ENCODE results near the gene M1AP.

Gene M1AP

DNA sequence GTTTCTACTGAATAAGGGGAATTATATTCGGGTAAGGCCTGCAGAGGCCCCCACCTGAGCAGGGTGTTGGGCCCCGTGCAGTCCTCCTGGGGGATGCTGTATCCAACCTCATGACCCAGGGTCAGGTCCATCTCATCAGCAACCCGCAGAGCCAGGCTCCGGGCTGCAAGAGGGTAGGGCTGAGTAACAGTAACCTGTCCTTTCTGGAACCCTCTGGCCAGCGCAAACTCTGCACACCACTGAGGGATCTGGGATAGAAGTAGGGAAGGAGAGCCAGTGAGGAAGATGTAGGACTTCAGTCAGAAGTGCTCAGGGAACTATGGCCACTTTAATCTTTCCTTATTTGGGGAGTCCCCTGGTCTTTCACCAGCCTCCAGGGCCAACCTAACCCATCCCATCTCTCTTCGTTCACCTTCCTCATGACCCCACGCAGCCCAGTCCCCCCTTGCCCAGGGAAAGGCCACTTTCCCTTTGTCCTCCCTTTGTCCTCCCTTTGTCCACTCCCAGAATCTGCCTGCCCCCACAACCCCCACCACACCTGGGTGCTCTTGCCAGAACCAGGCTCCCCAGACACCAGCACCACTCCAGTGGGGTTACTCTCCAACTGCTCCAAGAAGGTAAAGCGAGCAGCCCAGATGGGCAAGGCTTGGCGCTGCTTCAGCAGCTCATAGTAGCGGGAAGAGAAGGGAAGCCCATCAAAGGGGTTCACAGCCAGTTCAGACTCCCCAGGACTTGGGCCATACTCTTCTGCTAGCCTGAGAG lies 123.0 kb downstream of the M1AP start:
- peaks cover 27% of the 10 kb centered on the region for H3K4me1 ChIP-seq (ENCODE audit: control insufficient read depth, low read length)
- no peaks in the 10 kb centered on the region for H3K9me2 ChIP-seq (replicated peaks; ENCODE audit: control insufficient read depth, low read length)
- TF ChIP-seq, protein P1, sequence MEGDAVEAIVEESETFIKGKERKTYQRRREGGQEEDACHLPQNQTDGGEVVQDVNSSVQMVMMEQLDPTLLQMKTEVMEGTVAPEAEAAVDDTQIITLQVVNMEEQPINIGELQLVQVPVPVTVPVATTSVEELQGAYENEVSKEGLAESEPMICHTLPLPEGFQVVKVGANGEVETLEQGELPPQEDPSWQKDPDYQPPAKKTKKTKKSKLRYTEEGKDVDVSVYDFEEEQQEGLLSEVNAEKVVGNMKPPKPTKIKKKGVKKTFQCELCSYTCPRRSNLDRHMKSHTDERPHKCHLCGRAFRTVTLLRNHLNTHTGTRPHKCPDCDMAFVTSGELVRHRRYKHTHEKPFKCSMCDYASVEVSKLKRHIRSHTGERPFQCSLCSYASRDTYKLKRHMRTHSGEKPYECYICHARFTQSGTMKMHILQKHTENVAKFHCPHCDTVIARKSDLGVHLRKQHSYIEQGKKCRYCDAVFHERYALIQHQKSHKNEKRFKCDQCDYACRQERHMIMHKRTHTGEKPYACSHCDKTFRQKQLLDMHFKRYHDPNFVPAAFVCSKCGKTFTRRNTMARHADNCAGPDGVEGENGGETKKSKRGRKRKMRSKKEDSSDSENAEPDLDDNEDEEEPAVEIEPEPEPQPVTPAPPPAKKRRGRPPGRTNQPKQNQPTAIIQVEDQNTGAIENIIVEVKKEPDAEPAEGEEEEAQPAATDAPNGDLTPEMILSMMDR (IDR thresholded peaks at IDR 0.05; ENCODE audit: low read depth, low read length, poor library complexity, severe bottlenecking): no peak
- TF ChIP-seq EZH2phosphoT487 (IDR thresholded peaks at IDR 0.05; ENCODE audit: borderline replicate concordance, low read length): no peak
- H3K27me3 ChIP-seq (ENCODE audit: control insufficient read depth, low read length): no peaks in the 10 kb centered on the region
- no peaks in the 10 kb centered on the region for H4K20me1 ChIP-seq (ENCODE audit: control insufficient read depth, insufficient read depth, low read depth, low read length)
- H3K36me3 ChIP-seq (ENCODE audit: control insufficient read depth, low read length): peaks cover 44% of the 10 kb centered on the region
- H3K27ac ChIP-seq (ENCODE audit: low read depth, low read length): no peak overlapping the region
- no peaks in the 10 kb centered on the region for H3K9me3 ChIP-seq (ENCODE audit: control insufficient read depth, insufficient read depth, low read length)
- peaks cover 34% of the 10 kb centered on the region for H3K79me2 ChIP-seq (ENCODE audit: control insufficient read depth, low read length)
- no peak overlapping the region for H3K4me3 ChIP-seq (ENCODE audit: low read length)
- no peak overlapping the region for H3K4me2 ChIP-seq (ENCODE audit: low read length)
- H3F3A ChIP-seq (ENCODE audit: control insufficient read depth, insufficient read depth): peaks cover 4% of the 10 kb centered on the region

DNA sequence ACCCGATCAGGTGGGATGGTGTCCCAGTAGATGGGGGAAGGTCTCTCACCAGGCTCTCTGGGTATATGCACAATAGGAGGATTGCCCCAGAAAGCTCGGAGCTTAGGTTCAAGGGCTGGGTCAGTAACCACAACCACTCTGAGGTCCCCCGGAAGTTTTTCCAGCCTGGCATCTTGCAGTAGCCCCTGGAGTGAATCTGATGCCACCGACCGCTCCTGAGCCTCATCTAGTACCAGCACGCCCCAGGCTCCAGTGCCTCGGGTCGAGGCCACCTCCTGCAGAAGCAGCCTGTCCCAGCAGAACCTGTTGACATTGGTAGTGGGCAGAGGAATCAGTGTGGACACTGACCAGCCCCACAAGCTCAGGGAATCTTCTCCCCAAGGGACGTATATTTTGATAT lies 124.1 kb downstream of the M1AP start:
- Histone ChIP-seq H3K36me3 (ENCODE audit: control insufficient read depth, low read length) (peaks cover 40% of the 10 kb centered on the region), H3K9me2 (replicated peaks; ENCODE audit: control insufficient read depth, low read length) (no peaks in the 10 kb centered on the region), H3F3A (ENCODE audit: control insufficient read depth, insufficient read depth) (peaks cover 4% of the 10 kb centered on the region), H3K27ac (ENCODE audit: low read depth, low read length) (no peak overlapping the region), H3K4me2 (ENCODE audit: low read length) (no peak overlapping the region), H3K9me3 (ENCODE audit: control insufficient read depth, insufficient read depth, low read length) (no peaks in the 10 kb centered on the region), H3K79me2 (ENCODE audit: control insufficient read depth, low read length) (peaks cover 23% of the 10 kb centered on the region), H3K4me1 (ENCODE audit: control insufficient read depth, low read length) (peaks cover 27% of the 10 kb centered on the region), H3K27me3 (ENCODE audit: control insufficient read depth, low read length) (no peaks in the 10 kb centered on the region), H3K4me3 (ENCODE audit: low read length) (no peak overlapping the region), H4K20me1 (ENCODE audit: control insufficient read depth, insufficient read depth, low read depth, low read length) (no peaks in the 10 kb centered on the region)
- TF ChIP-seq, protein P1 (IDR thresholded peaks at IDR 0.05; ENCODE audit: low read depth, low read length, poor library complexity, severe bottlenecking): no peak
- TF ChIP-seq EZH2phosphoT487 (IDR thresholded peaks at IDR 0.05; ENCODE audit: borderline replicate concordance, low read length): no peak

DNA sequence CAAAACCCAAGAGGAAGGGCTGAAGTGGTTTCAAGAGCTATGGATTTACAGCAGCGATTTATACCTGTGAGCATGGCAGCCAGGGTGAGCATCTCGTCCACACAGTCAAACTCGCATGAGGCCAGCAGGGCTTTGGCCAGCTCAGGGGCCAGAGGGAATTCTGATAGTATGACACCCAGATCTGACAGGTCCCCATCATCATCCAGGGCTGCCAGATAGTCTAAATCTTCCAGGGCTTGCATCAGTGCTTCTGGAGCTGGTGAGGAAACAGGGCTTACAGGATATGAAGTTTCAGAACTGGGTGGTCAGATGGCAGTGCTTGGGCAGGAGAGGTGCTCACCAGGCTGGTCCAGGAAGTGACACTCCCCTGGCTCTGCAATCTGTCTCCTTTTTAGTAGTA lies 125.6 kb downstream of the M1AP start:
- Histone ChIP-seq H3K79me2 (ENCODE audit: control insufficient read depth, low read length) (peaks cover 8% of the 10 kb centered on the region), H3F3A (ENCODE audit: control insufficient read depth, insufficient read depth) (peaks cover 4% of the 10 kb centered on the region), H3K4me3 (ENCODE audit: low read length) (no peak overlapping the region), H3K27me3 (ENCODE audit: control insufficient read depth, low read length) (peaks cover 10% of the 10 kb centered on the region), H3K27ac (ENCODE audit: low read depth, low read length) (no peak overlapping the region), H3K9me3 (ENCODE audit: control insufficient read depth, insufficient read depth, low read length) (no peaks in the 10 kb centered on the region), H3K36me3 (ENCODE audit: control insufficient read depth, low read length) (peaks cover 26% of the 10 kb centered on the region), H3K9me2 (replicated peaks; ENCODE audit: control insufficient read depth, low read length) (no peaks in the 10 kb centered on the region), H4K20me1 (ENCODE audit: control insufficient read depth, insufficient read depth, low read depth, low read length) (no peaks in the 10 kb centered on the region), H3K4me2 (ENCODE audit: low read length) (no peak overlapping the region), H3K4me1 (ENCODE audit: control insufficient read depth, low read length) (peaks cover 15% of the 10 kb centered on the region)
- TF ChIP-seq, protein P1 (IDR thresholded peaks at IDR 0.05; ENCODE audit: low read depth, low read length, poor library complexity, severe bottlenecking): no peak
- no peak for TF ChIP-seq EZH2phosphoT487 (IDR thresholded peaks at IDR 0.05; ENCODE audit: borderline replicate concordance, low read length)
